ENCODE measurements around the gene DYNC1I2.
A peak's percentile ranks its signal among the peaks of the same experiment; 100 is the strongest.

GRCh38 chr2:171687287-171688128, at the start of gene DYNC1I2:
- no peak for TF ChIP-seq CTCF (IDR thresholded peaks at IDR 0.05)
- TF ChIP-seq POLR2AphosphoS5 (IDR thresholded peaks at IDR 0.05; ENCODE audit: insufficient read depth in 1 of 2, low read depth in 1 of 2), result peak; percentile 79 to 85
- no peak for TF ChIP-seq POLR2A (IDR thresholded peaks at IDR 0.05)
